ENCODE results near the gene BCS1L. TPM values are rescaled to one million over a fixed set of nuclear protein-coding genes. Genes with fewer than 3 reads are reported as not detected.

The BCS1L gene
- total and polyA plus RNA-seq, 2 of the 8 experiments (the other 6 are each of a cell fraction or from before 2014, with no cell fraction given), result 23.7 to 37.1 TPM

GRCh38 chr2:218708086-218708485, 48.6 kb downstream of the BCS1L start (continued):
- TF ChIP-seq CHD7 (IDR thresholded peaks at IDR 0.05; ENCODE audit: insufficient replicate concordance, low read length) (no peak), PHF8 (conservative IDR thresholded peaks at IDR 0.05; ENCODE audit: low read depth, low read length) (no peak), TEAD4 (IDR thresholded peaks at IDR 0.05; ENCODE audit: low read depth, low read length) (no peak)
